Measurements from ENCODE around the gene SLC35G3.
"Not testable (repeated sequence)": the region's sequence is repeated elsewhere in the genome, so short reads cannot be mapped to it uniquely, and the experiment has no call there.

Gene SLC35G3

DNA sequence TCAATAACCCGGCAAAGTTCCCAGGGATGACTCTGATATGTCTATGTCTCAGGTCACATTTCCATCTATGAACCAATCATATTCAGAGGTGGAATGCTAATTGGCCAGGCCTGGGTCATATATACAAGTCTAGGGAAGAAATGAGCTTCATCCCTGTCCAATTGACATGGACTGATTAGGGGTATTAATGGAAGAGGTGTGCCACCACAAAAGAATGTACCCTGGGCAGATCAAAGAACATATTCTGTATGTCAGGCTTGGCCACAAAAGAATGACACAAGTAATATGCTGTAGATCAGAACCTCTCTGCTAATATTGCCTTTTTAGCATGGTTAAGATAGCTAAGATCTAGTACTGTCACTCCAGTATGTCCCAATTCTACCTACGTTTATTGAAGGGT, 6.7 kb downstream of the SLC35G3 start:
- Mint-ChIP-seq H3K27me3 (no peaks in the 10 kb centered on the region), H3K36me3 (ENCODE audit: low read depth) (no peaks in the 10 kb centered on the region), H3K27ac (no peak overlapping the region), H3K4me3 (no peak overlapping the region), H3K9me3 (no peaks in the 10 kb centered on the region), H3K4me1 (peaks cover 80% of the 10 kb centered on the region)
- ATAC-seq (no peak), DNase-seq (no peak)

DNA sequence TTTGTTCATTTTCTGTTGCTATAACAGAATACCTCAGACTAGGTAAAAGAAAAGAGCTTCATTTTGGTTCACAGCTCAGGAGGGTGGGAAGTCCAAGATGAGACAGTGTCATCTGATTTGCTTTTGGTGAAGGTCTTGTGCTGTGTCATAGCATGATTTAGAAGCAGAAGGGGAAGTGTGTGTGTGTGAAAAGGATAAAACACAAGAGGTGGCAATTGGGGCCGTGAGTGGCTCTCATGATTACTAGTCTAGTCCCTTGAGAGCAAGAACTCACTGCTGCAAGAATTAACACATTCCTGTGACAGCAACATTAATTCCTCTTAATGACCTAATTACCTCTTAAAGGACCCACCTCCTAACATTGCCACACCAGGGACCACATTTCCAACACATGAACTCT, 8.3 kb downstream of the SLC35G3 start:
- Mint-ChIP-seq H3K27me3 (no peaks in the 10 kb centered on the region), H3K36me3 (ENCODE audit: low read depth) (no peaks in the 10 kb centered on the region), H3K4me3 (no peak overlapping the region), H3K9me3 (no peaks in the 10 kb centered on the region), H3K4me1 (peaks cover 80% of the 10 kb centered on the region), H3K27ac (no peak overlapping the region)
- DNase-seq (no peak), ATAC-seq (peak; percentile 27)

DNA sequence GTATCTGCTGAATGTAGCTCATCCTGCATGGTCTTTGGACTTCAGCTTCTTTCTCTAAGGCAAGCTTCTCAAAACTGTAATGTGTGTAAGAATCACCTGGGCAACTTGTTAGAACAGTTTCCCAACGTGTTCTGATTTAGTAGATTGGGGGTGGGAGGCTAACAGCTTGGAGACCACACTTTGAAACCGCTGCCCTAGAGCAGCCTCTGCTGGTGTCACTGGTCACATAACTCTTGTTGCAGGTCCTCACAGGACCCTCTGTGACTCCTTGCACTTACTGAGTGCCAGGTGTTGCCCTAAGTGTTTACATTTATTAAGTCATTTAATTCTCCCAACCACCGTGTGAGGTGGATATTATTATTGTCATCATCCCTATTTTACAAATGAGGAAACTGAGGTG, 9.9 kb downstream of the SLC35G3 start:
- no peak overlapping the region for H3K27ac Mint-ChIP-seq
- DNase-seq (no peak), ATAC-seq (no peak)
- no peaks in the 10 kb centered on the region for H3K36me3 Mint-ChIP-seq (ENCODE audit: low read depth)
- no peaks in the 10 kb centered on the region for H3K9me3 Mint-ChIP-seq
- no peaks in the 10 kb centered on the region for H3K27me3 Mint-ChIP-seq
- H3K4me1 Mint-ChIP-seq = peaks cover 65% of the 10 kb centered on the region
- no peak overlapping the region for H3K4me3 Mint-ChIP-seq

GRCh38 chr17:35183332-35183731, 10.9 kb downstream of the SLC35G3 start:
- Mint-ChIP-seq H3K27me3 (no peaks in the 10 kb centered on the region), H3K9me3 (peaks cover 4% of the 10 kb centered on the region), H3K27ac (no peak overlapping the region), H3K36me3 (ENCODE audit: low read depth) (peaks cover 2% of the 10 kb centered on the region), H3K4me3 (no peak overlapping the region), H3K4me1 (peaks cover 61% of the 10 kb centered on the region)
- DNase-seq = peak; percentile 47
- ATAC-seq = peak; percentile 44

GRCh38 chr17:35179379-35179778, 14.8 kb downstream of the SLC35G3 start:
- H3K4me1 Mint-ChIP-seq = peaks cover 63% of the 10 kb centered on the region
- not testable (repeated sequence) for H3K27ac Mint-ChIP-seq; DNase-seq; H3K9me3 Mint-ChIP-seq; H3K36me3 Mint-ChIP-seq (ENCODE audit: low read depth); ATAC-seq; H3K27me3 Mint-ChIP-seq; H3K4me3 Mint-ChIP-seq

GRCh38 chr17:35176897-35177296, 17.3 kb downstream of the SLC35G3 start:
- H3K27me3 Mint-ChIP-seq = no peaks in the 10 kb centered on the region
- ATAC-seq = no peak
- peaks cover 55% of the 10 kb centered on the region for H3K4me1 Mint-ChIP-seq
- peaks cover 2% of the 10 kb centered on the region for H3K36me3 Mint-ChIP-seq (ENCODE audit: low read depth)
- H3K4me3 Mint-ChIP-seq = no peak overlapping the region
- no peak for DNase-seq
- H3K9me3 Mint-ChIP-seq = peaks cover 7% of the 10 kb centered on the region
- H3K27ac Mint-ChIP-seq = peak overlapping the region; percentile 14

DNA sequence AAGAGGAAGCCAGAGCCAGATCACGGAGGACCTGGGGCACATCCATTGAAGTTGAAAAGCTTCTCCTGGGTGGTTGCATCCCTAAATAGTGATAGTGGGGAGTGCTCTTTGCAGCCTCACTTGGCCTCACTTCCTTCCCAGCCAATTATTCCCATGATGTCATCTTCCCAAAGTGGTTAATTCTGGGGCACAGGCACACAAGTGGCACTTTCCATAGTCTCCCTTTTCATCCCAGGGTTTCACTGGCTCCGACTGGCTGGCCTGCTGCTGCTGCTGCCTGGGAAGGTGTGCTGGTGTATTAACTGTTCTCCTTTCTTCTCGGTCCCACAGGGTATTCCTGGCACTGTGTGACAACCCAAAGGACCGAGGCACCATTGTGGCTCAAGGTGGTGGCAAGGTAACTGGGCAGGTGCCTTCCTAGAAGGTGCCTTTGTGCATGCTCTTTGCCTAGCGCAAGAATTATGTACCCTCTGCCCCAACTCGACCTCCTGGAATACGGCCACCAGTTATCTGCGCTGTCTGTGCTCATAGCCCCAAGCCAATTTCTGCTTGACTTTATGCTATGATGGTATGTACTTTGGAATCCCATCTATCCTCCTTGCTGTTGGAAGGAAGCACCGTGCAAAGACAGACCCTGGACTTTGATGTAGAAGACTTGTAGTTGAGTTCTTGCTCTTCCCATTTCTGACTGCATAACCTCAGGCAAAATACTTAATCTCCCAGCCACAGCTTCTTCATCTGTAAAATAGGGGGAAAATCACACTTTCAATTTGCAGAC, 18.4 kb downstream of the SLC35G3 start:
- peaks cover 7% of the 10 kb centered on the region for H3K9me3 Mint-ChIP-seq
- H3K36me3 Mint-ChIP-seq (ENCODE audit: low read depth) = peaks cover 2% of the 10 kb centered on the region
- H3K27me3 Mint-ChIP-seq = no peaks in the 10 kb centered on the region
- H3K4me3 Mint-ChIP-seq = no peak overlapping the region
- H3K4me1 Mint-ChIP-seq = peaks cover 60% of the 10 kb centered on the region
- no peak for DNase-seq
- no peak overlapping the region for H3K27ac Mint-ChIP-seq
- ATAC-seq = no peak

GRCh38 chr17:35174835-35175334, 19.3 kb downstream of the SLC35G3 start:
- ATAC-seq = no peak
- no peak overlapping the region for H3K27ac Mint-ChIP-seq
- DNase-seq = no peak
- peaks cover 60% of the 10 kb centered on the region for H3K4me1 Mint-ChIP-seq
- H3K36me3 Mint-ChIP-seq (ENCODE audit: low read depth) = peaks cover 2% of the 10 kb centered on the region
- H3K27me3 Mint-ChIP-seq = no peaks in the 10 kb centered on the region
- no peak overlapping the region for H3K4me3 Mint-ChIP-seq
- peaks cover 7% of the 10 kb centered on the region for H3K9me3 Mint-ChIP-seq

DNA sequence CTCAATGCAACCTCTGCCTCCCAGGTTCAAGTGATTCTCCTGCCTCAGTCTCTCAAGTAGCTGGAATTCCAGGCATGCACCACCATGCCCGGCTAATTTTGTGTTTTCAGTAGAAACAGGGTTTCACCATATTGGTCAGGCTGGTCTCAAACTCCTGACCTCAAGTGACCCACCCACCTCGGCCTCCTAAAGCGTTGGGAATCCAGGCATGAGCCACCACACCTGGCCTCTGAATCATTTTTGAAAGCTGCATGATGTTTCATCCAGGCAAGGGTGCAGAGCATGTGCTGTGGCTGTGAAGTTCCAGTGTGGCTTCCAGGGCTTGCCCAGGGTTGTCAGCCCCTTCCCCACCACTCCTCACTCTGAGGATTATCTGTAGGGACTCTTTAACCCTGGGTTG, 21.9 kb downstream of the SLC35G3 start:
- H3K27me3 Mint-ChIP-seq; H3K4me3 Mint-ChIP-seq; DNase-seq; H3K36me3 Mint-ChIP-seq (ENCODE audit: low read depth); ATAC-seq; H3K9me3 Mint-ChIP-seq: not testable (repeated sequence)
- Mint-ChIP-seq H3K4me1 (peaks cover 44% of the 10 kb centered on the region), H3K27ac (peak overlapping the region; percentile 54)

- no peak overlapping the region for H3K4me3 Mint-ChIP-seq
- H3K27me3 Mint-ChIP-seq = no peaks in the 10 kb centered on the region
- ATAC-seq (no peak), DNase-seq (no peak)
- H3K36me3 Mint-ChIP-seq (ENCODE audit: low read depth) = no peaks in the 10 kb centered on the region
- peaks cover 40% of the 10 kb centered on the region for H3K4me1 Mint-ChIP-seq
- H3K9me3 Mint-ChIP-seq = no peaks in the 10 kb centered on the region
- H3K27ac Mint-ChIP-seq = peak overlapping the region; percentile 67
These were observed 22.4 kb downstream of the SLC35G3 start for GRCh38 chr17:35171834-35172233.

GRCh38 chr17:35170968-35171771, 23.0 kb downstream of the SLC35G3 start:
- H3K9me3 Mint-ChIP-seq = no peaks in the 10 kb centered on the region
- ATAC-seq = peak; percentile 44
- H3K4me3 Mint-ChIP-seq = no peak overlapping the region
- H3K4me1 Mint-ChIP-seq = peaks cover 34% of the 10 kb centered on the region
- peak; percentile 25 for DNase-seq
- no peaks in the 10 kb centered on the region for H3K27me3 Mint-ChIP-seq
- H3K27ac Mint-ChIP-seq = peak overlapping the region; percentile 67
- H3K36me3 Mint-ChIP-seq (ENCODE audit: low read depth) = no peaks in the 10 kb centered on the region

GRCh38 chr17:35169835-35170363, 24.3 kb downstream of the SLC35G3 start:
- Mint-ChIP-seq H3K4me1 (peaks cover 28% of the 10 kb centered on the region), H3K27ac (no peak overlapping the region), H3K27me3 (no peaks in the 10 kb centered on the region), H3K9me3 (no peaks in the 10 kb centered on the region), H3K36me3 (ENCODE audit: low read depth) (no peaks in the 10 kb centered on the region), H3K4me3 (no peak overlapping the region)
- no peak for ATAC-seq
- DNase-seq = no peak

DNA sequence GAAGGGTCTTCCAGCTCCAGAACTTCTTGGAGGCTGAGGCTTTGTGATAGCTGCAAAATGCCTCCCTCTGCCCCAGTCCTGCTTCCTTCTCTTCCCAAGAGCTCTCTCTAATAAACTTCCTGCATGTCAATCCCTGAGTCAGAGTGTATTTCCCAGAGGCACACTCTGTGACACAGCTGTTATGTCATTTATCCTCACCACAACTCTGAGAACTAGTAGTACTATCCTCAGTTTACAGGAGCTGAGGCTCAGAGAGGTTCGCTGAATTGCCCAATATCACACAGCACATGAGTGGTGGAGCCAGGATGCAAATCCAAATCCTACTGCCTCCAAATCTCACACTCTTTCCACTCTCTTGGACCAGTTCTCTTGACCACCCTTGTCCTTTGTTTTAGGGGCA, 26.5 kb downstream of the SLC35G3 start:
- Mint-ChIP-seq H3K9me3 (no peaks in the 10 kb centered on the region), H3K27me3 (no peaks in the 10 kb centered on the region), H3K36me3 (ENCODE audit: low read depth) (no peaks in the 10 kb centered on the region), H3K4me3 (no peak overlapping the region), H3K4me1 (peaks cover 23% of the 10 kb centered on the region), H3K27ac (no peak overlapping the region)
- ATAC-seq = no peak
- DNase-seq = no peak

GRCh38 chr17:35167046-35167445, 27.1 kb downstream of the SLC35G3 start:
- H3K4me1 Mint-ChIP-seq = peaks cover 20% of the 10 kb centered on the region
- no peaks in the 10 kb centered on the region for H3K27me3 Mint-ChIP-seq
- ATAC-seq (no peak), DNase-seq (no peak)
- H3K9me3 Mint-ChIP-seq = no peaks in the 10 kb centered on the region
- H3K27ac Mint-ChIP-seq = no peak overlapping the region
- H3K4me3 Mint-ChIP-seq = no peak overlapping the region
- no peaks in the 10 kb centered on the region for H3K36me3 Mint-ChIP-seq (ENCODE audit: low read depth)

- no peaks in the 10 kb centered on the region for H3K9me3 Mint-ChIP-seq
- no peaks in the 10 kb centered on the region for H3K36me3 Mint-ChIP-seq (ENCODE audit: low read depth)
- DNase-seq (no peak), ATAC-seq (no peak)
- no peak overlapping the region for H3K27ac Mint-ChIP-seq
- H3K27me3 Mint-ChIP-seq = no peaks in the 10 kb centered on the region
- H3K4me3 Mint-ChIP-seq = no peak overlapping the region
- H3K4me1 Mint-ChIP-seq = peaks cover 21% of the 10 kb centered on the region
These were observed 27.7 kb downstream of the SLC35G3 start for GRCh38 chr17:35166526-35166925.
